H1 (cell line): ENCODE data around the gene DIDO1.

Experiments
- CHD1 ChIP-seq: IDR thresholded peaks from 2 replicates; pipeline ENCODE4 v1.6.1; 2012; ENCODE audit warnings: low read depth, low read length, improper control_type of control experiment
- CHD2 ChIP-seq: IDR thresholded peaks from 2 replicates; pipeline ENCODE4 v1.6.1; 2012; ENCODE audit warnings: low read length, improper control_type of control experiment
- PHF8 ChIP-seq: fragments of 200-600 bp; sonication (generic); conservative IDR thresholded peaks from 2 replicates; pipeline ENCODE4 v1.7.1; 2012; ENCODE audit warnings: low read depth, mild to moderate bottlenecking, inconsistent platforms, low read length, moderate library complexity
- POLR2A ChIP-seq, 2 experiments: IDR thresholded peaks; 1 replicate in 1 of 2; 2 replicates in 1 of 2; pipeline ENCODE4 v1.6.1; 2011; ENCODE audit warnings: low read depth in 2 of 2, low read length in 2 of 2, mild to moderate bottlenecking in 2 of 2; ENCODE audit errors: control extremely low read depth in 1 of 2
- POLR2AphosphoS5 ChIP-seq: IDR thresholded peaks from 2 replicates; pipeline ENCODE4 v1.6.1; 2011; ENCODE audit warnings: low read depth, low read length
- SIX5 ChIP-seq: IDR thresholded peaks from 2 replicates; pipeline ENCODE4 v1.6.1; 2011; ENCODE audit warnings: mild to moderate bottlenecking, low read depth, low read length
- TCF12 ChIP-seq: IDR thresholded peaks from 2 replicates; pipeline ENCODE4 v1.6.1; 2011; ENCODE audit warnings: low read depth, mild to moderate bottlenecking, low read length
- USF2 ChIP-seq: IDR thresholded peaks from 2 replicates; pipeline ENCODE4 v1.6.1; 2011; ENCODE audit warnings: low read length, improper control_type of control experiment
- ZNF274 ChIP-seq: IDR thresholded peaks from 2 replicates; pipeline ENCODE4 v1.7.0; 2012; ENCODE audit warnings: low read length, borderline replicate concordance; ENCODE audit errors: extremely low read depth
- TF ChIP-seq, protein P1 (sequence below), 3 experiments: IDR thresholded peaks; 1 replicate in 2 of 3; 2 replicates in 1 of 3; pipeline versions ENCODE4 v1.5.1 to v1.6.1; 2011; ENCODE audit warnings: low read length in 3 of 3, mild to moderate bottlenecking in 3 of 3, inconsistent platforms in 2 of 3, low read depth in 1 of 3, moderate library complexity in 1 of 3; ENCODE audit not compliant: insufficient read depth in 1 of 3; ENCODE audit errors: control extremely low read depth in 1 of 3
- TF ChIP-seq, protein P2 (sequence below): IDR thresholded peaks from 2 replicates; pipeline ENCODE4 v1.6.1; 2011; ENCODE audit warnings: low read depth, mild to moderate bottlenecking, low read length; ENCODE audit not compliant: insufficient read depth

- TF ChIP-seq ZNF274 (no peak), USF2 (no peak), CHD2 (no peak), POLR2AphosphoS5 (peak; percentile 49; the same call in 1 of the 2 replicates), PHF8 (no peak), CHD1 (no peak), POLR2A (IDR thresholded peaks at IDR 0.05; ENCODE audit: control extremely low read depth in 1 of 2, low read depth in 2 of 2, low read length in 2 of 2) (no peak; a peak in 1 of 3 replicates), TCF12 (no peak), SIX5 (no peak)
- TF ChIP-seq, protein P1, sequence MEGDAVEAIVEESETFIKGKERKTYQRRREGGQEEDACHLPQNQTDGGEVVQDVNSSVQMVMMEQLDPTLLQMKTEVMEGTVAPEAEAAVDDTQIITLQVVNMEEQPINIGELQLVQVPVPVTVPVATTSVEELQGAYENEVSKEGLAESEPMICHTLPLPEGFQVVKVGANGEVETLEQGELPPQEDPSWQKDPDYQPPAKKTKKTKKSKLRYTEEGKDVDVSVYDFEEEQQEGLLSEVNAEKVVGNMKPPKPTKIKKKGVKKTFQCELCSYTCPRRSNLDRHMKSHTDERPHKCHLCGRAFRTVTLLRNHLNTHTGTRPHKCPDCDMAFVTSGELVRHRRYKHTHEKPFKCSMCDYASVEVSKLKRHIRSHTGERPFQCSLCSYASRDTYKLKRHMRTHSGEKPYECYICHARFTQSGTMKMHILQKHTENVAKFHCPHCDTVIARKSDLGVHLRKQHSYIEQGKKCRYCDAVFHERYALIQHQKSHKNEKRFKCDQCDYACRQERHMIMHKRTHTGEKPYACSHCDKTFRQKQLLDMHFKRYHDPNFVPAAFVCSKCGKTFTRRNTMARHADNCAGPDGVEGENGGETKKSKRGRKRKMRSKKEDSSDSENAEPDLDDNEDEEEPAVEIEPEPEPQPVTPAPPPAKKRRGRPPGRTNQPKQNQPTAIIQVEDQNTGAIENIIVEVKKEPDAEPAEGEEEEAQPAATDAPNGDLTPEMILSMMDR (IDR thresholded peaks at IDR 0.05; ENCODE audit: control extremely low read depth in 1 of 3, insufficient read depth in 1 of 3, low read depth in 1 of 3, low read length in 3 of 3): no peak
- TF ChIP-seq, protein P2, sequence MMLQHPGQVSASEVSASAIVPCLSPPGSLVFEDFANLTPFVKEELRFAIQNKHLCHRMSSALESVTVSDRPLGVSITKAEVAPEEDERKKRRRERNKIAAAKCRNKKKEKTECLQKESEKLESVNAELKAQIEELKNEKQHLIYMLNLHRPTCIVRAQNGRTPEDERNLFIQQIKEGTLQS: no peak
These were observed 7.7 kb upstream of the DIDO1 start for GRCh38 chr20:62933966-62934365.
